ENCODE results near the gene GNB1L.

GRCh38 chr22:19734163-19734562, 120.5 kb downstream of the GNB1L start:
- no peak for TF ChIP-seq CTCF (IDR thresholded peaks at IDR 0.05; ENCODE audit: insufficient read depth, low read length)
- no peak for TF ChIP-seq POLR2AphosphoS5 (IDR thresholded peaks at IDR 0.05; ENCODE audit: low read depth)
- TF ChIP-seq REST (IDR thresholded peaks at IDR 0.05; ENCODE audit: insufficient replicate concordance, low read depth), result no peak
- TF ChIP-seq GABPA (IDR thresholded peaks at IDR 0.05; ENCODE audit: low read depth), result no peak
- TF ChIP-seq SPI1 (IDR thresholded peaks at IDR 0.05; ENCODE audit: borderline replicate concordance, low read depth), result no peak
